K562 (cell line): ENCODE measurements around the gene ZMYND12. TPM values are rescaled to one million over a fixed set of nuclear protein-coding genes. Genes with fewer than 3 reads are reported as not detected.
A peak's percentile ranks its signal among the peaks of the same experiment; 100 is the strongest.

ENCODE experiments used
- ARNT ChIP-seq, 2 experiments: fragments of 450-650 bp; IDR thresholded peaks; 2 replicates each; pipeline ENCODE4 v1.6.1; 2016; ENCODE audit warnings: mild to moderate bottlenecking in 1 of 2
- CBX3 ChIP-seq, 2 experiments: IDR thresholded peaks; 1 replicate in 1 of 2; 2 replicates in 1 of 2; pipeline ENCODE4 v1.6.1; 2012; ENCODE audit warnings: inconsistent platforms in 2 of 2, low read length in 2 of 2, borderline replicate concordance in 1 of 2, control low read depth in 1 of 2
- DNMT1 ChIP-seq: fragments of 450-650 bp; IDR thresholded peaks from 2 replicates; pipeline ENCODE4 v1.6.1; 2016; ENCODE audit warnings: antibody characterized with exemption, mild to moderate bottlenecking
- HMG20B ChIP-seq: fragments of 250-450 bp; sonication (Bioruptor Pico); IDR thresholded peaks from 2 replicates; pipeline ENCODE4 v1.5.0; 2021; ENCODE audit warnings: mild to moderate bottlenecking
- HNRNPLL ChIP-seq: fragments of 200-400 bp; formaldehyde crosslinking; IDR thresholded peaks from 2 replicates; pipeline ENCODE4 v1.6.1; 2017; ENCODE audit warnings: low read length, low read depth, mild to moderate bottlenecking; ENCODE audit not compliant: poor library complexity, severe bottlenecking
- KDM2B ChIP-seq: fragments of 250-450 bp; sonication (Bioruptor Pico); IDR thresholded peaks from 2 replicates; pipeline ENCODE4 v1.8.0; 2021; ENCODE audit warnings: mild to moderate bottlenecking, moderate library complexity
- MYNN ChIP-seq, 2 experiments: sonication (generic); formaldehyde crosslinking in 1 of 2; IDR thresholded peaks; 2 replicates each; pipeline versions ENCODE4 v1.5.0 to v1.6.1; 2016 to 2020; ENCODE audit warnings: antibody characterized with exemption in 1 of 2, missing genetic modification reagents in 1 of 2
- PML ChIP-seq: IDR thresholded peaks from 2 replicates; pipeline ENCODE4 v1.6.1; 2012; ENCODE audit warnings: low read length, inconsistent platforms
- TRIM25 ChIP-seq: fragments of 450-650 bp; IDR thresholded peaks from 2 replicates; pipeline ENCODE4 v1.7.0; 2016; ENCODE audit warnings: borderline replicate concordance
- U2AF1 ChIP-seq: fragments of 200-400 bp; formaldehyde crosslinking; optimal IDR thresholded peaks from 2 replicates; pipeline ENCODE3; 2017; ENCODE audit warnings: mild to moderate bottlenecking, low read depth, low read length, moderate library complexity
- ZBTB2 ChIP-seq: fragments of 450-650 bp; IDR thresholded peaks from 2 replicates; pipeline ENCODE4 v1.6.1; 2016; ENCODE audit warnings: antibody characterized with exemption
- ZNF395 ChIP-seq: fragments of 200-800 bp; sonication (Bioruptor generic); IDR thresholded peaks from 2 replicates; pipeline ENCODE4 v1.6.1; 2017; ENCODE audit warnings: missing genetic modification characterization, missing compliant biosample characterization
- polyA plus RNA-seq, 8 experiments: library from polyadenylated mRNA; depleted of rRNA in 4 of 8; stranded (reverse) in 5 of 8; unstranded in 3 of 8; fragments of >200 nt; fragmentation: Nextera tagmentation in 2 of 8; fragmentation: Illumina TruSeq in 1 of 8; extraction: Ambion mirVana in 2 of 8; extraction: Trizol in 1 of 8; gene quantifications; 2 replicates each; pipeline versions ENCODE4 v1.2.1 to v1.2.3, GENCODE V29; 2011 to 2014; ENCODE audit warnings: inconsistent platforms in 1 of 8, missing spikeins in 1 of 8
- total RNA-seq, 7 experiments: library from RNA; depleted of rRNA in 6 of 7; stranded (reverse); fragments of >200 nt in 6 of 7; fragmentation: Illumina TruSeq in 2 of 7; extraction: Trizol in 2 of 7; gene quantifications; 2 replicates each; pipeline versions ENCODE4 v1.2.1 to v1.2.3, GENCODE V29; 2011 to 2021; ENCODE audit warnings: low replicate concordance in 1 of 7
- TF ChIP-seq, protein P1 (sequence below): sonication (generic); formaldehyde crosslinking; IDR thresholded peaks from 2 replicates; pipeline ENCODE4 v1.9.0; 2022; ENCODE audit warnings: mild to moderate bottlenecking, missing genetic modification reagents
- TF ChIP-seq, protein P2 (sequence below): fragments of 450-650 bp; formaldehyde crosslinking; IDR thresholded peaks from 2 replicates; pipeline ENCODE4 v1.4.0; 2020; ENCODE audit warnings: mild to moderate bottlenecking, mixed read lengths
- TF ChIP-seq, protein P3 (sequence below), 2 experiments: fragments of 450-650 bp in 1 of 2; sonication (generic) in 1 of 2; formaldehyde crosslinking; conservative IDR thresholded peaks; 2 replicates each; pipeline versions ENCODE4 v1.4.0 to v1.8.1; 2020 to 2022; ENCODE audit warnings: mild to moderate bottlenecking in 1 of 2, missing genetic modification reagents in 1 of 2
- TF ChIP-seq, protein P4 (sequence below), 2 experiments: IDR thresholded peaks; 2 replicates each; pipeline ENCODE4 v1.6.1; 2011; ENCODE audit warnings: borderline replicate concordance in 1 of 2, control low read depth in 1 of 2, low read depth in 1 of 2, low read length in 1 of 2, mild to moderate bottlenecking in 1 of 2, mixed read lengths in 1 of 2, moderate library complexity in 1 of 2; ENCODE audit not compliant: insufficient read depth in 1 of 2, insufficient read length in 1 of 2, poor library complexity in 1 of 2, severe bottlenecking in 1 of 2; ENCODE audit errors: extremely low read depth in 1 of 2

ZMYND12 gene
- total and polyA plus RNA-seq, 9 of the 15 experiments (the other 6 are each of a cell fraction or from before 2014, with no cell fraction given): not detected

DNA sequence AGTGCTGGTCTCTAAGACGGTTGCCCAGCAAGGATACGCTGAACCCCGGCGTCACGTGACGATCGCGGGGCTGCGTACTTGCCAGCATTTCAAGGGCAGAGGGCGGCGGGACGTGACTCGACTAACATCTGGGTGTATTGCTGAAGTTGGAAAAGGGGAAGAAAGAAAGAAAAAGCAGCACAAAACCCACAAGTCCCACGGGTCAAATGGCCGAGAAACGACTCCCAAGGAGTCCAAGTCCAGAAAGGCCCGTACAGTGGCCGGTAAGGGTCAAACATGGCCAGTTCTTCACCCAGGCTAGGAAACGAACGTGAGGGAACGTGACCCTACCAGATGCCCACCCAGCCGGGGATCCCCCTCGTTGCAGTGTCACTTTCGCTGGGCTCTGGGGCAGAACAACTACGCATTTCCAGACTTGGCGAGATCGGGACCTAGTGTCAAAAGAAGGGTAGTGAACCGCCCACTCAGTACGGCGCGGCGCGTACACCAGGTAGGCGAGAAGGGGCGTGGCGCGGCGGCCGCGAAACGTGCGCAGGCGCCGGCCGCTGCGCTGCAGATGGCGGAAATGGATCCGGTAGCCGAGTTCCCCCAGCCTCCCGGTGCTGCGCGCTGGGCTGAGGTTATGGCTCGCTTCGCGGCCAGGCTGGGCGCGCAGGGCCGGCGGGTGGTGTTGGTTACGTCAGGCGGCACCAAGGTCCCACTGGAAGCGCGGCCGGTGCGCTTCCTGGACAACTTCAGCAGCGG lies at the start of gene ZMYND12, which contains the start of gene PPCS (continued):
- TF ChIP-seq, protein P1, sequence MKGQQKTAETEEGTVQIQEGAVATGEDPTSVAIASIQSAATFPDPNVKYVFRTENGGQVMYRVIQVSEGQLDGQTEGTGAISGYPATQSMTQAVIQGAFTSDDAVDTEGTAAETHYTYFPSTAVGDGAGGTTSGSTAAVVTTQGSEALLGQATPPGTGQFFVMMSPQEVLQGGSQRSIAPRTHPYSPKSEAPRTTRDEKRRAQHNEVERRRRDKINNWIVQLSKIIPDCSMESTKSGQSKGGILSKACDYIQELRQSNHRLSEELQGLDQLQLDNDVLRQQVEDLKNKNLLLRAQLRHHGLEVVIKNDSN (CRISPR knock-in tag): peak; percentile 49; the same call in 1 of the 2 replicates
- TF ChIP-seq MYNN (IDR thresholded peaks at IDR 0.05): no peak
- no peak for TF ChIP-seq MYNN (CRISPR knock-in tag; IDR thresholded peaks at IDR 0.05)
- no peak for TF ChIP-seq HMG20B (CRISPR knock-in tag)
- TF ChIP-seq PML: 0 out of 2 replicates have a peak, but pooled peaks have one; percentile 18
- TF ChIP-seq TRIM25: no peak
- TF ChIP-seq, protein P2, sequence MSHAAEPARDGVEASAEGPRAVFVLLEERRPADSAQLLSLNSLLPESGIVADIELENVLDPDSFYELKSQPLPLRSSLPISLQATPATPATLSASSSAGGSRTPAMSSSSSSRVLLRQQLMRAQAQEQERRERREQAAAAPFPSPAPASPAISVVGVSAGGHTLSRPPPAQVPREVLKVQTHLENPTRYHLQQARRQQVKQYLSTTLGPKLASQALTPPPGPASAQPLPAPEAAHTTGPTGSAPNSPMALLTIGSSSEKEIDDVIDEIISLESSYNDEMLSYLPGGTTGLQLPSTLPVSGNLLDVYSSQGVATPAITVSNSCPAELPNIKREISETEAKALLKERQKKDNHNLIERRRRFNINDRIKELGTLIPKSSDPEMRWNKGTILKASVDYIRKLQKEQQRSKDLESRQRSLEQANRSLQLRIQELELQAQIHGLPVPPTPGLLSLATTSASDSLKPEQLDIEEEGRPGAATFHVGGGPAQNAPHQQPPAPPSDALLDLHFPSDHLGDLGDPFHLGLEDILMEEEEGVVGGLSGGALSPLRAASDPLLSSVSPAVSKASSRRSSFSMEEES (CRISPR knock-in tag): peak; percentile 51
- TF ChIP-seq ZBTB2: peak; percentile 75; the same call in 1 of the 2 replicates
- TF ChIP-seq, protein P3, sequence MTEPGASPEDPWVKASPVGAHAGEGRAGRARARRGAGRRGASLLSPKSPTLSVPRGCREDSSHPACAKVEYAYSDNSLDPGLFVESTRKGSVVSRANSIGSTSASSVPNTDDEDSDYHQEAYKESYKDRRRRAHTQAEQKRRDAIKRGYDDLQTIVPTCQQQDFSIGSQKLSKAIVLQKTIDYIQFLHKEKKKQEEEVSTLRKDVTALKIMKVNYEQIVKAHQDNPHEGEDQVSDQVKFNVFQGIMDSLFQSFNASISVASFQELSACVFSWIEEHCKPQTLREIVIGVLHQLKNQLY (CRISPR knock-in tag; conservative IDR thresholded peaks at IDR 0.05): no peak
- peak; percentile 66; the same call in 1 of the 2 replicates for TF ChIP-seq ZNF395
- TF ChIP-seq, protein P4, sequence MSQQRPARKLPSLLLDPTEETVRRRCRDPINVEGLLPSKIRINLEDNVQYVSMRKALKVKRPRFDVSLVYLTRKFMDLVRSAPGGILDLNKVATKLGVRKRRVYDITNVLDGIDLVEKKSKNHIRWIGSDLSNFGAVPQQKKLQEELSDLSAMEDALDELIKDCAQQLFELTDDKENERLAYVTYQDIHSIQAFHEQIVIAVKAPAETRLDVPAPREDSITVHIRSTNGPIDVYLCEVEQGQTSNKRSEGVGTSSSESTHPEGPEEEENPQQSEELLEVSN (IDR thresholded peaks at IDR 0.05; ENCODE audit: borderline replicate concordance in 1 of 2, extremely low read depth in 1 of 2, insufficient read depth in 1 of 2, insufficient read length in 1 of 2, low read depth in 1 of 2, low read length in 1 of 2, poor library complexity in 1 of 2, severe bottlenecking in 1 of 2): peak; percentile 68 to 88
- TF ChIP-seq DNMT1: no peak
- no peak for TF ChIP-seq KDM2B (CRISPR knock-in tag)
- peak in 1 of 2 experiments; percentile 57; a peak in 1 of 3 replicates for TF ChIP-seq CBX3 (IDR thresholded peaks at IDR 0.05; ENCODE audit: borderline replicate concordance in 1 of 2, low read length in 2 of 2)
- peak; percentile 59 for TF ChIP-seq U2AF1
- TF ChIP-seq ARNT (IDR thresholded peaks at IDR 0.05): no peak
- TF ChIP-seq HNRNPLL: peak; percentile 90
